SK-N-SH (cell line): Measurements from ENCODE around the gene APOLD1.
"Not testable (repeated sequence)": the region's sequence is repeated elsewhere in the genome, so short reads cannot be mapped to it uniquely, and the experiment has no call there.

ENCODE experiments used
- FOSL2 ChIP-seq: IDR thresholded peaks from 2 replicates; pipeline ENCODE4 v1.4.0; 2012; ENCODE audit warnings: low read depth, mild to moderate bottlenecking, moderate library complexity, borderline replicate concordance
- MAX ChIP-seq: IDR thresholded peaks from 2 replicates; pipeline ENCODE4 v1.4.0; 2012; ENCODE audit warnings: low read depth
- NRF1 ChIP-seq: IDR thresholded peaks from 2 replicates; pipeline ENCODE4 v1.6.1; 2012; ENCODE audit warnings: low read depth, mild to moderate bottlenecking, low read length
- POLR2AphosphoS5 ChIP-seq: IDR thresholded peaks from 2 replicates; pipeline ENCODE4 v1.6.1; 2012; ENCODE audit warnings: low read depth, low read length
- RCOR1 ChIP-seq: fragments of 150-350 bp; IDR thresholded peaks from 2 replicates; pipeline ENCODE4 v1.6.1; 2017; ENCODE audit warnings: antibody characterized with exemption, low read length
- REST ChIP-seq: IDR thresholded peaks from 2 replicates; pipeline ENCODE4 v1.6.1; 2012; ENCODE audit warnings: mild to moderate bottlenecking, low read depth, low read length, moderate library complexity
- RFX5 ChIP-seq: IDR thresholded peaks from 2 replicates; pipeline ENCODE4 v1.6.1; 2012; ENCODE audit warnings: mild to moderate bottlenecking, improper control_type of control experiment, low read length
- RXRA ChIP-seq: IDR thresholded peaks from 2 replicates; pipeline ENCODE4 v1.4.0; 2012; ENCODE audit warnings: low read depth, mild to moderate bottlenecking, borderline replicate concordance
- SMC3 ChIP-seq: IDR thresholded peaks from 2 replicates; pipeline ENCODE4 v1.6.1; 2012; ENCODE audit warnings: low read depth, low read length, improper control_type of control experiment
- USF1 ChIP-seq: IDR thresholded peaks from 2 replicates; pipeline ENCODE4 v1.4.0; 2012; ENCODE audit warnings: low read depth, borderline replicate concordance
- YY1 ChIP-seq: IDR thresholded peaks from 2 replicates; pipeline ENCODE4 v1.4.0; 2012; ENCODE audit warnings: low read depth, mild to moderate bottlenecking
- TF ChIP-seq, protein P1 (sequence below): fragments of 200-600 bp; sonication (generic); IDR thresholded peaks from 2 replicates; pipeline ENCODE4 v1.6.1; 2017; ENCODE audit warnings: antibody characterized with exemption, mild to moderate bottlenecking, moderate library complexity
- TF ChIP-seq, protein P2 (sequence below): IDR thresholded peaks from 2 replicates; pipeline ENCODE4; 2012

- not testable (repeated sequence) for TF ChIP-seq POLR2AphosphoS5, MAX, FOSL2, USF1, NRF1, RFX5, RCOR1, YY1, RXRA, REST, SMC3
- TF ChIP-seq, protein P1, sequence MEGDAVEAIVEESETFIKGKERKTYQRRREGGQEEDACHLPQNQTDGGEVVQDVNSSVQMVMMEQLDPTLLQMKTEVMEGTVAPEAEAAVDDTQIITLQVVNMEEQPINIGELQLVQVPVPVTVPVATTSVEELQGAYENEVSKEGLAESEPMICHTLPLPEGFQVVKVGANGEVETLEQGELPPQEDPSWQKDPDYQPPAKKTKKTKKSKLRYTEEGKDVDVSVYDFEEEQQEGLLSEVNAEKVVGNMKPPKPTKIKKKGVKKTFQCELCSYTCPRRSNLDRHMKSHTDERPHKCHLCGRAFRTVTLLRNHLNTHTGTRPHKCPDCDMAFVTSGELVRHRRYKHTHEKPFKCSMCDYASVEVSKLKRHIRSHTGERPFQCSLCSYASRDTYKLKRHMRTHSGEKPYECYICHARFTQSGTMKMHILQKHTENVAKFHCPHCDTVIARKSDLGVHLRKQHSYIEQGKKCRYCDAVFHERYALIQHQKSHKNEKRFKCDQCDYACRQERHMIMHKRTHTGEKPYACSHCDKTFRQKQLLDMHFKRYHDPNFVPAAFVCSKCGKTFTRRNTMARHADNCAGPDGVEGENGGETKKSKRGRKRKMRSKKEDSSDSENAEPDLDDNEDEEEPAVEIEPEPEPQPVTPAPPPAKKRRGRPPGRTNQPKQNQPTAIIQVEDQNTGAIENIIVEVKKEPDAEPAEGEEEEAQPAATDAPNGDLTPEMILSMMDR, result not testable (repeated sequence)
- TF ChIP-seq, protein P2, sequence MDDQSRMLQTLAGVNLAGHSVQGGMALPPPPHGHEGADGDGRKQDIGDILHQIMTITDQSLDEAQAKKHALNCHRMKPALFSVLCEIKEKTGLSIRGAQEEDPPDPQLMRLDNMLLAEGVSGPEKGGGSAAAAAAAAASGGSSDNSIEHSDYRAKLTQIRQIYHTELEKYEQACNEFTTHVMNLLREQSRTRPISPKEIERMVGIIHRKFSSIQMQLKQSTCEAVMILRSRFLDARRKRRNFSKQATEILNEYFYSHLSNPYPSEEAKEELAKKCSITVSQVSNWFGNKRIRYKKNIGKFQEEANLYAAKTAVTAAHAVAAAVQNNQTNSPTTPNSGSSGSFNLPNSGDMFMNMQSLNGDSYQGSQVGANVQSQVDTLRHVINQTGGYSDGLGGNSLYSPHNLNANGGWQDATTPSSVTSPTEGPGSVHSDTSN, result not testable (repeated sequence)
These were observed 22.1 kb downstream of the APOLD1 start for GRCh38 chr12:12807517-12807903.
